HG03432 (cell line): ENCODE measurements around the gene KLK6.
A peak's percentile ranks its signal among the peaks of the same experiment; 100 is the strongest.

Experiments used
- ATAC-seq: cut with Tn5 transposase; IDR thresholded peaks from one replicate; pipeline ENCODE4 v1.9.1; 2021; ENCODE audit warnings: mild to moderate bottlenecking, moderate library complexity; ENCODE audit not compliant: unreplicated experiment

The KLK6 gene

GRCh38 chr19:50959731-50960500, 9.5 kb downstream of the KLK6 start:
- ATAC-seq, result no peak

GRCh38 chr19:50957587-50957986, 11.8 kb downstream of the KLK6 start:
- no peak for ATAC-seq

GRCh38 chr19:50952910-50953309, 16.5 kb downstream of the KLK6 start, which contains the start of gene KLK5:
Gene KLK5, minus strand, starts transcription at chr19:50953038. Its CDS starts 381 bp downstream, at chr19:50952657.
- ATAC-seq, result no peak

- no peak for ATAC-seq
These were observed 19.5 kb downstream of the KLK6 start for GRCh38 chr19:50949861-50950260.

GRCh38 chr19:50947123-50947522, 22.3 kb downstream of the KLK6 start:
- ATAC-seq, result no peak

GRCh38 chr19:50944795-50945194, 24.6 kb downstream of the KLK6 start:
- no peak for ATAC-seq

GRCh38 chr19:50943074-50943828, 26.1 kb downstream of the KLK6 start:
- no peak for ATAC-seq

- ATAC-seq, result no peak
These were observed 29.8 kb downstream of the KLK6 start for GRCh38 chr19:50939596-50939995.

GRCh38 chr19:50933640-50934039, 35.8 kb downstream of the KLK6 start:
- ATAC-seq, result no peak

GRCh38 chr19:50932690-50933083, 36.7 kb downstream of the KLK6 start:
- ATAC-seq, result no peak

GRCh38 chr19:50932018-50932689, 37.2 kb downstream of the KLK6 start:
- no peak for ATAC-seq

GRCh38 chr19:50931023-50931422, 38.4 kb downstream of the KLK6 start:
- no peak for ATAC-seq

GRCh38 chr19:50928831-50929230, 40.6 kb downstream of the KLK6 start:
- no peak for ATAC-seq

GRCh38 chr19:50926144-50926543, 43.2 kb downstream of the KLK6 start:
- ATAC-seq, result no peak

GRCh38 chr19:50925734-50926133, 43.7 kb downstream of the KLK6 start:
- ATAC-seq, result no peak

- ATAC-seq, result no peak
These were observed 44.8 kb downstream of the KLK6 start for GRCh38 chr19:50924586-50924985.

GRCh38 chr19:50922317-50922853, 47.0 kb downstream of the KLK6 start:
- ATAC-seq, result peak; percentile 67

GRCh38 chr19:50921426-50922316, 47.7 kb downstream of the KLK6 start:
- ATAC-seq, result peak; percentile 19

- no peak for ATAC-seq
These were observed 53.3 kb downstream of the KLK6 start for GRCh38 chr19:50916069-50916468.
